Head of caudate nucleus (tissue), 42 donors: ENCODE data around the gene ITIH5.

ENCODE experiments used
- DNase-seq, 42 donors: peaks; one replicate each; pipeline versions ENCODE4 v3.0.0 to v3.0.0-alpha.2; 2020 to 2021; ENCODE audit warnings: mixed read lengths in 7 of 42
- intact Hi-C: fragments of 100-400 bp; cut with DNase I; formaldehyde crosslinking; loops from one replicate; pipeline ENCODE4 v1.15.0; 2022

The ITIH5 gene

DNA sequence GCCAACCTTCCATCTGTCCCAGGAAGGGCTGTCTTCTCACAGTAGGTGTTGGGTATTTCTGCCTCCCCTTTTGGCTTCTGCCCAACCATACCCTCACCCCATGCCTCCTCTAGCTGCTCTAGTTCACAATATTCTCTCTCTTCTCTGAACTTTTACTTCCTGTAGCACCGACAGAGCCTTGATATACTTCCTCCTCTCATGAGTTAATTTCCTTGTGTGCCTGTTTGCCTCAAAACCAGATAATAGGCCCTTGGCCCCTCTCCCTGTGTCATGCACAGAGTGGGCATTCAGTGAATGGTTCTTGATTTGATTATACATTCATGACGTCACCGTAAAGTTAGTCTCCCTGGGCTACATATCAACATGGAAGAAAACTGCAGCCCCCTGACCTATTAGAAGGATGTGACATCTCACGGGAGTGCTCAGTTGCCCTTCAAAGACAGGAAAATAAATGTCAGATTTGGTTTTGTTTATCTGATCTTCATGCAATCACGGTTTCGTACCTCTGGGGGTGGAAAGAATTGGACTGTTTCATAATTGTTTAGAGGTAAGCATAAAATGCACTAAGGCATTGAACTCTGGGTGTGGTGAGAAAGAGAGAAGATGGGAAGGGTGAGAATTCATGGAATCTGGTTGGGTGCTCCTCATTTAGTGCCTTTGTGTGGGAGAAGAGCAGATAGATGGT, 127.7 kb downstream of the ITIH5 start:
- intact Hi-C loops, result no loop called here

DNA sequence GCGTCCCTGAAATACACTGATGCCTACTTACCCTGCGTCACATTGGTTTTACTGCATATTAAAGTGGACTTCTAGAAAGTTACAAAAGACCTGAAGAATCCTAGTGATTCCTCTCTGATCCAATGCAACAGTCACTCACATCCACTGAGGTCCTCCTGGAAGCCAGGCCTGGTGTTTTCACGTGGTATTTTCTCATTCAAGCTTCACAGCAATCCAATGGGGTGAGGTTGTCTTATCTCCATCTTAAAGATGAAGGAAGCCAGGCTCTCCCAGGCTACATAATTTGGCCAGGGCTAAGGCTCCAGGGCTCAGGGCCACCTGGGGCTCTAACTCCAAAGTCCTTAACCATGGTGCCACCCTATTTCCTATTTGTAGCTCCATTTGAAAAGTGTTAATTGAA, 129.6 kb downstream of the ITIH5 start:
- intact Hi-C loops, result no loop called here
- no peak for DNase-seq

More for the DNA sequence above, 127.7 kb downstream of the ITIH5 start:
- DNase-seq, result no peak

DNA sequence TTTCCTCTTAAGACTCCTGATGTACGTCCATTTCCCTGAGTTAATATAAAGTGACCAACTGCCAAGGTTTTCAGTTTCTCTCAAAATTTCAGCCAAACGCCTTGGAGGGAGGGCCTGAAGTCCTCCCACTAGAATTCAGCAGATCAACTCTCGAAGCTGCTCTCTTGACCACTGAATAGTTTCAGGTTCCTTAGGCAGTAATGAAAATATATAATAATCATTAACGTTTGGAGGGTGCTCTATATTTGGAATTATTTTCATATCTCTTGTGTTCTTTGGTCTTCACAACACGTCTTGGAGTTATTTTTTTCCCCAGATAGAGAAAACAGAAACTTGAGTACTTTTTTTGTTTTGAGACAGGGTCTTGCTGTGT, 132.3 kb downstream of the ITIH5 start:
- intact Hi-C loops, result no loop called here
- no peak for DNase-seq

DNA sequence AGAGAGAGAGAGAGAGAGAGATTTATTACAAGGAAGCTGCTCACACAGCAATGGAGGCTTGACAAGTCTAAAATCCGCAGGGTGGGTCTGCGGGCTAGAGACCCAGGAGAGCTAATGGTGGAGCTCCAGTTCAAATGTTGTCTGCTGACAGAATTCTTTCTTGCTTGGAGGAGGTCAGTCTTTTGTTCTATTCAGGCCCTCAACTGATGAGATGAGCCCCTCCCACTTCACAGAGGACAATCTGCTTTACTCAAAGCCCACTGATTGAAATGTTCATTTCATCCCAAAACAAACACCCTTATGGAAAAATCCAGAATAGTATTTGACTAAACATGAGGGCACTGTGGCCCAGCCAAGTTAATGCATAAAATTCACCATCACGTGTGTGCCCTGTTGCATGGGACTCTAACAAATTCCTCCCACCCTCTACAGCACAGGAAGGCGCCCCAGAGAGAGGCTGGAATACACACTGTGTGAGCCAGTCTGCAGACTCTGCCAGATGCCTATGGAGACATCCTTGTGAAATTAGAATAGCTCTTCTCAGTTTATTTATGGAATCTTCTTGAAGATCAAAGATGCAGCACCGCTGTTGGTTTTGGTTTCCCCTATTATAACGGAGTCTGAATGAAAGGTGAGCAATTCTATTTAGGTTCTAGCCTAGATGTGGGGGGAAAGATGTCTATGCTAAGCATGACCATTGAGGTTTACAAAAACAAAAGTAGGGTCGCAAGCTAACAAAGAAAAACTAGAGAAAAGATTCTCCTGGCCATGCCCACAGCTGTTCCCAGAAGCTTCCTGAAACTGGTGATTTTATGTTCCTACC, 132.9 kb downstream of the ITIH5 start:
- DNase-seq, result no peak
- intact Hi-C loops, result no loop called here

DNA sequence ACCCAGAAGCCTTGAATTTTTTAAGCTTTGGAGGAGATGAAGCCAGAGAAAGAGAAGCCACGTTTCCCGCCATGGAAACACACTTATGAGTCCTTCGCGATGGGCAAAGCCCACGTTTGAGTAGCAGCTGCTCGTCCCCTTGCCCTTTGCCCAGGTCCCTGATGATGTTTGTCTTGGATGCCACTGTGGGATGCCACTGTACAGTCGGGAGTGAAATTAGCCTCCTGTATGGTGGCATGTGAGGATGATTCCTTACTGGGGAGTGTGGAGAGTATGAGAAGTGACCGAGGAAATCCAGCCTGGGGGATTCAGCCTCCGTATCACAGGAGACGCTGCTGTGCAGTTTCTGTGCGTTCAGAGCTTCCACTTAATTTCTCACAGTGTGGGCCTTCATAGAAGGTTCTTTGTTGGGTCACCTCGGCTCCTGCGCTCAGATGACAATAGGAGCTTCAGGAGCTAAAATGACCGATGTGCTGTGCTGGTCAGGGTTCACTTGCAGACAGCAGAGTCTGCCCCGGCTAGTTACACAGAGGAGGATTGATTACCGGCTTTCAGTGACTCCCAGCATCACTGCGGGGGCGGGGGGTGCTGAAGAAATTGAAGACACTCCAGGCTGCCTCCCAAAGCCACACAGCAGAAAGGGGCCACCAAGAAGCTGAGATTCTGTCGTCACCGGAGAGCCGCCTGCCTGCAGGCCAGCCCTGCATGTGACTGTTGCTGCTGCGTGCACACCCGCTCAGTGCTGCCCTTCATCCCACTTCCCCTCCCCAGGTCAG, 133.9 kb downstream of the ITIH5 start:
- intact Hi-C loops, result no loop called here
- peak in 1 of 42 donors; percentile 37 for DNase-seq

DNA sequence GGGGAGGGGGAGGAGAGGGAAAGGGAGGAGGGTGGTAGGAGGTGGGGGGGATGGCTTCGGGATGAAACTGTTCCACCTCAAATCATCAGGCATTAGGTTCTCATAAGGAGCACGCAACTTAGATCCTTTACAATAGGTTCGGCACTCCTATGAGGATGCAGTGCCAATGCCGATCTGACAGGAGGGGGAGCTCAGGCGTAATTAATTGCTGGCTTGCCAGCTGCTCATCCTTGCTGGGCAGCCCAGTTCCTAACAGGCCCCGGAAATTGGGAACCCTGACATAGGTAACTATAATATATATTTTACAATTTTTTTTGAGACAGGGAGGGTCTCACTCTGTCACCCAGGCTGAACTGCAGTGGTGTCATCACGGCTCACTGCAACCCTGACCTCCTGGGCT, 137.1 kb downstream of the ITIH5 start:
- DNase-seq, result peak in 31 of 42 donors; percentile 15 to 77 (median 54)
- intact Hi-C loops, result no loop called here

DNA sequence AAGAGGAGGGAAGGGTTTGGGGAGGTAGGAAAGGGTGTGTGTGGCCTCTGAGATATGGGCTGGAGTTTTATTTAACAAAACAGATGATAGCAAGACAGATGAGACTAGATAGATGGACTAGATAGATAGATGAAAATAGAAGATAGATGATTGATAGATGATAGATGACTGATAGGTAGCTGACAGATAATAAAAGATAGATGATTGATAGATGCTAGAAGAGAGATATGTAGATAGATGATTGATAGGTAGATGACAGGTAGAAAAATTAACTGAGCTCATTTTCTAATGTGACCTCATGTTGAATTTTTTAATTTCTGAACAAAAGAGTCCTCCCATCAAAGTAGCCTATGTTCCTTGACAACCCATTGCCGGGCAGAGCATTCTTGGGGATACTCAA, 139.3 kb downstream of the ITIH5 start:
- DNase-seq, result no peak
- intact Hi-C loops, result no loop called here

DNA sequence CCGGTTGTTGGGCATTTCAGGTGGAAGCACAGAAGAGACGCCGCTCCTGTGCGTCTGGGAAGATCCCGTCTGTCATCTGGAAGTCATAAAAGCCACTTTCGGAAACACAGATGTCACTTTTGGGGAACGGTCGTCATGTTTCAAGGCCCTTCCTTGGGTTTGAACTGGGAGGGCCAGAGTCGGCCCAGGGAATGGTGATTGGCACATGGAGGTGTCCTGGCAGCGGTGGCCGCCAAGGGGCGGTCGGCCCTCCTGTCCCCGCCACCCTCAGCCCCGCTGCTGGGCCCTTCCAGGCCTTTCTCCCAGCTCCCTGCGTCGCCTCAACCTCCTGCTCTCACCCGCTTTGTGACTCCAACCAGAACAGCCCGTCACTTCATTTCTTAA, 140.8 kb downstream of the ITIH5 start:
- intact Hi-C loops, result no loop called here
- no peak for DNase-seq

DNA sequence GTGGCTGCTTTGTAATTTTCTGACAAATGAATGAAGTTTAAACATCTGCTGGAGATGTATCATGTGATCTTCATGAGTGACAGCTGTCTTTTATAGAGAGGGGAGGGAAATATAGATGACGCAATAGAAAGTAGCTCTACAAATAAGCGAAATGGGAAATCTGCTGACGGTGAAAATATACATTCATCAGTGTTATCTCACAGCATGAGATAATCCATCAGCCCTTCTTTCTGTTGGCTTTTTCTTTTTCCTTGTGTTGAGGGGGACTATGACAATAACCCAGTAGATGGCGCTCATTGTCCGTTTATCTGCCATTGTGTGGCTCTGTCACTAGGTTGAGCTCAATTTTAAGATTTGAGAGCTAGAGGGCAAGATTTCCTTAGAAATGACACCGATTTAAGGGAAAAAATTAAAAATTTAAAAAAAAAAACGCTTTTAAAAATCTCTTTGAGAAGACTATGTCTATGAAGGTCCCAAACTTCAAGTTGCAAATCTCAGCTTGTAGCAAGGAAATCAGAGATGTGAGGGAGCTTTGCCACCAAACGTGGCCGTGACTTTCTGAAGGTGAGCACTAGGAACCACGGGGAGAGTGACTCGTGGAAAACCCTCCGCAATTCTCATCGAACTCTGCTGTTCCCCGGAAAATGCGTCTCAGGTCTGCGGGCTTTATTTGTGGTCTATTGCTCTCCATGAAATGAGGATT, 141.3 kb downstream of the ITIH5 start:
- intact Hi-C loops, result loop anchor here (2.0 kb wide), 1 partner anchor 161 kb away; no protein-coding TSS in a partner anchor
- peak in 37 of 42 donors; percentile 24 to 91 (median 72) for DNase-seq

DNA sequence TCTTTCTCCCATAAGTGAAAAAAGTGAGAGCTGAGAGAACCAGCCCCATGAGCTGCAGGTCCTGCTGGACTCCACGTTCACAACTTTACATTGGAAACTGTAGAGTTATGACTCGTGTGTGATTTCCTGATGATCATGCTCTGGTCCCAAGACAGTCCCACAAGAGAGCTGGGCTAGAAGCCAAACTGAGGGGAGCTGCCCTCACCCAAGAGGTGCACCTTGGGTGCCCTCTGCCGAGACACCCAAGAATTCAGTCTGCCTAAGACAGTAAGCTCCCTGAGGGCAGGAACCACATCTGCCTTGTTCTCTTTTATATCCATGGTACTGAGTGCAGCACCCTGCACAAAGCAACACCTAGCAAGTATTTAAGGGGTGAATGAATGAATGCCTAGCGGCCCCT, 143.1 kb downstream of the ITIH5 start:
- DNase-seq, result no peak
- intact Hi-C loops, result loop anchor here (2.0 kb wide), 1 partner anchor 163 kb away; no protein-coding TSS in a partner anchor

DNA sequence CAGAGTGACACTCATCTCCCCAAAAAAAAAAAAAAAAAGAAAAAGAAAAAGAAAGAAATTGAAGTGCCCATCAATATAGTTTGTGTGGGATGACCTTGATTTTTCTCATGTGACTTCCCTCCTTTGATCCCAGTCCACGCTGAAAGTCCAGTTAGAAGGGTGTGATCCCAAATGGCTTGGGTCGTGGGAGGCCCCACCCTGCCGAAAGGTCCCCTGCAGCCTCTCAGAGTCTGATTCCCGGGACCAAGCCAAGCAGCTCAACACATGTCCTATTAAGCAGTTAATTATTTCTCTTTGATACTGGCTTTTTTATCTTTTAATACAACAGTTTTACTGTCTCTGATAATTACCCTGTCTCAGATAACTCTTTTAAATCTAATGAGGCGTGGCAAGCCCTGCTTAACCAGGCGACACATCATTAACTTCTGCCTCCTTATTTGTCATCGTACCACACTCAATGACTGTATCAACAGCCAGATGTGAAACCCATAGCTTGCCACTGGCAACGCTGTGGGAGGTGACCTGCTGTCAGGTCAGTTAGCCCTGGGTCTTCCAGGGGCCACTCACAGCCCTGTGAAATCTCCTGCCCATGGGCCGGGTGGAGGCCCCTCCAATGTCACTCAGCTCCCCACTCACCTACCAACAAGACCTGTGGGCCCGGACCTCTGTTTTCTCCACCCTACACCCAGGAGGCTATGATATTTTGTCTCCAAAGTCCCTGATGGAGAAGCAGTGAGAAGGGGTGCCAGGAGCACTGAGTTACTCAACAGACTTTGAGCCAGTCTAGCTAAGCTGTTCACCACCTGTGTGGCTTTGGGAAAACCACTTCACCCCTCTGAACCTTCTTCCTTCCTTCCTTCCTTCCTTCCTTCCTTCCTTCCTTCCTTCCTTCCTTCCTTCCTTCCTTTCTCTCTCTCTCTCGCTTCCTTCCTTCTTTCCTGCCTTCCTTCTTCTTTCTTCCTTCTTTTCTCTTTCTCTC, 146.0 kb downstream of the ITIH5 start:
- DNase-seq, result no peak
- intact Hi-C loops, result no loop called here

DNA sequence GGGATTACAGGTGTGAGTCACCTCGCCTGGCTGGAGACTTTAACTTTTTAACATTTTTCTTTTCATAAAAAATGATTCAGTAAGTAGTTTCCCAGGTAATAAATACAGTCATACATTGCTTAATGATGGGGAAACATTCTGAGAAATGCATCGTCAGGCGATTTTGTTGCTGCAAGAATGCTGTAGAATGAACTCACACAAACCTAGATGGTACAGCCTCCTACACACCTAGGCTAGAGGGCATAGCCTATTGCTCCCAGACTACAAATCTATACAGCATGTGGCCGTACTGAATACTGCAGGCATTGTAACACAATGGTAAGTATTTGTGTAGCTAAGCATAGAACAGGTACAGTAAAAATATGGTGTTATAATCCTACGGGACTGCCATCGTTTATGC, 147.4 kb downstream of the ITIH5 start:
- no peak for DNase-seq
- intact Hi-C loops, result no loop called here

DNA sequence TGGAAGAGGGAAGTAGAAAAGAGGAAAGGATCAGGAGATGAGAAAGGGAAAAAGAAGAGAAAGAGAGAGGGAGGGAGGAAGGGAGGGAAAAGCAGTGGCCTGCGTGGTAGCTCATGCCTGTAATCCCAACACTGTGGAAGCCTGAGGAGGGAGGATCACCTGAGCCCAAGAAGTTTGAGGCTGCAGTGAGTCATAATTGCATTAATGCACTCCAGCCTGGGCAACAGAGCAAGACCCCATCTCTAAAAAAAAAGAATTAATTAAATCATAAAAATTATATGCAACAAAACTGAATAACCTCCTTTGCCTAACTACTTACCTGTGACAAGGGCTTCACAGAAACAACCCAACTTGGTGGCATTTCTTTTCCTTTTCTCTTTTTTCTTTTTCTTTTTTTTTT, 148.1 kb downstream of the ITIH5 start:
- DNase-seq, result no peak
- intact Hi-C loops, result no loop called here

DNA sequence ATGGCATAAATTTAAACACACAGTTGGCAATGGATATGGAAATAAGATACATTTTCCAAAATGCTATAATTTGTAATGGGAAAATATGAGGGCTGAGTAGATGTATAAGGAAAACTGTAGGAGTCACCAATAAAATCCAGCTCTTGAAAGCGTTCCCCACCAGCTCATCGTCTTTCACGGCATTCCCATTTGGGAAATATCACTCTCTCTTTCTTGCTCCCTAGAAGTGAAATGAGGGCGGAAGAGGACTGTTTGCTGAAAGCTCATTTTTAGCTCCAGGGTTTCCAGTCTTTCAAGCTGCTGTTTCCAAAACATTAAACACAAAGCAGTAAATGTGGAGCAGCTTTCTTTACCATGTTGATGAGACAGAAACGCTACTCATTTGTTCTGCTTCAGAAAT, 151.3 kb downstream of the ITIH5 start:
- no peak for DNase-seq
- intact Hi-C loops, result no loop called here

DNA sequence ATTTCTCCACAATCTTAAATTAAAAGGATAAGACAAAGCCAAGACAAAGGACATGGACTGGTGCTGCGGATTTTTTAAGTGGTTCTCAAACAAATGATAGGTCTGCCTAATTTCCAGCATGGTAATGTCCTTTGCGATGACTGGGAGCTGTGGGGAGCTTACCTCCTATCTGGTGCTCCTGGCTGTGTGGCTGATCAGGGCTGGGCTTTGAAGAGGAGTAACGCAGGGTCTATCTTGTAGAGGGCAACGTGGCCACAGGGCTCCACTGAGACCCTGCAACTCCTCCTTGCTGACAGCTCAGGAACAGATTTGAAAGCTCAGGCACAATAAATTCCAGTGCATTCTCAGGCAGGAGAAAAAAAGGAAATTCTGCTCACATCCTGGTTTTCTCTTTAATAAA, 152.8 kb downstream of the ITIH5 start:
- no peak for DNase-seq
- intact Hi-C loops, result no loop called here

DNA sequence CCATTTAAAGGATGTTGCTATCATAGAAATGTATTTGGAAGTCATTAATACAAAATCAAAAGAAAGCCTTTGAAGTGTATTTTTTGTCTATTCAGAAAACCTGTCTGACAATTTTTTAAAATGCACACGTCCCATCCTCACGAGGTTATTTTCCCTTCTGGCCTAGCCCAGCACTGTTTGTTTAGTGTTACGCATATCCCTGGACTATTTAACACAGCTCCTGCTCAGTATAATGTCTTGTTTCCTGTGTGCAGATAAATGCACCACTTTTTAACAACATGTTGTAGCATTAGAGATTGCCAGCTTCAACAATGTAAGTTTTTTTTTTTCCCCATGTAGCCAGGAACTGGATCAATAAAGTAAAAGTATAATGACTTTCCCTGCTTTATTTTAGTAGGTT, 153.3 kb downstream of the ITIH5 start:
- intact Hi-C loops, result no loop called here
- no peak for DNase-seq

DNA sequence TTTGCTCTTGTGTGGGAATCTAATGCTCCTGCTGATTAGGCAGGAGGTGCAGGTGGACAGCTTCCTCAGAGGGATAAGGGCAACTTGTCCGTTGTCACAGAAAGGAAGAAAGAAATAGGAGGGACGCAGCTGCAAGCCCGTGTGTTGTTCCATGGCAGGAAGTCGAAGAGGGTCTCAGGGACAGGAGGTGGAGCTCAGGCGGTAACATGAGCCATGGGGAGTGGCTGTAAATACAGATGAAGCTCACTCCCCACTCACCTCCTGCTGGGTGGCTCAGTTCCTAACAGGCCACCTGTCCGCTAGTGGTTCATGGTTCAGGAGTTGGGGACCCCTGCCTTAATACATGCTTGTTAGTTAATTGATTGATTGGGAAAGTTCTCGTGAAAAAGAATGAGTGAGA, 154.3 kb downstream of the ITIH5 start:
- no peak for DNase-seq
- intact Hi-C loops, result no loop called here

DNA sequence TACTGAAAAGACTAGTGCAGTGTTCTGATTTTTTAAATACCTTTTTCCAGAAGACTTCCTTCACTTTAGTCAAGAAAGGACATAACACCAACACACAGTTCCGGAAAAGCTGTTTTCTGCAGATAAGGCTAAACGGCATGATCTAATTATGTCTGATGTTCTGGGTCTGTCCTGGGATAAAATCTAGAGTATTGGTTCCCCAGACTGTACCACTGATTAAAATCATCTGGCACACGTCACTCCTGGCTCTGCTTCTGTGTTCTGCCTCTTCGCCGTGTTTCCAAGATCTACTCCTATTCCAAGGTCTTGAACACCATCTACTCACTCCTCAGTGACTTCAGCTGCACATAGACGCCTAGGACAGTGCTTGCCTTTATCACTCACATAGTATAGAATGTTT, 155.2 kb downstream of the ITIH5 start:
- no peak for DNase-seq
- intact Hi-C loops, result no loop called here
